A673 (cell line): ENCODE data around the gene CELF5. TPM values are rescaled to one million over a fixed set of nuclear protein-coding genes. Genes with fewer than 3 reads are reported as not detected.

ENCODE experiments used
- BruUV-seq: library from RNA; stranded (reverse); fragments of 400-500 nt; replicated peaks from 2 replicates; lab custom pipeline; 2021; lab: Mats Ljungman, UMichigan
- CTCF ChIA-PET: fragments of 300-600 bp; sonication (Branson Sonifier 250); formaldehyde crosslinking; loops from one replicate; lab custom pipeline; 2022; ENCODE audit warnings: antibody characterized with exemption; lab: Charles Lee
- POLR2A ChIA-PET: fragments of 300-600 bp; sonication (Branson Sonifier 250); formaldehyde crosslinking; loops from one replicate; lab custom pipeline; 2022; ENCODE audit warnings: antibody characterized with exemption; ENCODE audit not compliant: low non-redundant PET; lab: Charles Lee
- DNase-seq: peaks from one replicate; pipeline ENCODE4 v3.0.0-alpha.2; 2015; ENCODE audit warnings: low spot score
- H3K27ac ChIP-seq: fragments of 200-600 bp; sonication (generic); 2 replicates; pipeline ENCODE4 v1.5.1; 2016; ENCODE audit warnings: mixed run types, low read depth, mild to moderate bottlenecking, mixed read lengths, antibody characterized with exemption, low read length; ENCODE audit not compliant: poor library complexity, severe bottlenecking
- H3K27me3 ChIP-seq: fragments of 200-600 bp; sonication (generic); replicated peaks from 2 replicates; pipeline ENCODE4 v1.6.1; 2017; ENCODE audit warnings: mixed run types, low read depth, mild to moderate bottlenecking, mixed read lengths, antibody characterized with exemption, low read length; ENCODE audit not compliant: insufficient read depth, poor library complexity
- H3K36me3 ChIP-seq: fragments of 200-600 bp; sonication (generic); 2 replicates; pipeline ENCODE4 v1.6.1; 2016; ENCODE audit warnings: mixed run types, mild to moderate bottlenecking, mixed read lengths, antibody characterized with exemption, low read length; ENCODE audit not compliant: insufficient read depth, poor library complexity, severe bottlenecking
- H3K4me1 ChIP-seq: fragments of 200-600 bp; sonication (generic); 2 replicates; pipeline ENCODE4 v1.6.1; 2017; ENCODE audit warnings: mixed run types, mild to moderate bottlenecking, mixed read lengths, antibody characterized with exemption, low read length; ENCODE audit not compliant: insufficient read depth, poor library complexity, severe bottlenecking
- H3K4me3 ChIP-seq: fragments of 200-600 bp; sonication (generic); 2 replicates; pipeline ENCODE4 v1.5.1; 2016; ENCODE audit warnings: low read depth, mixed run types, mild to moderate bottlenecking, mixed read lengths, low read length; ENCODE audit not compliant: poor library complexity, severe bottlenecking
- H3K9me3 ChIP-seq: fragments of 200-600 bp; sonication (generic); 2 replicates; pipeline ENCODE4 v1.6.1; 2016; ENCODE audit warnings: mixed run types, low read depth, mild to moderate bottlenecking, mixed read lengths, antibody characterized with exemption, low read length; ENCODE audit not compliant: poor library complexity, severe bottlenecking
- EZH2 ChIP-seq: fragments of 200-600 bp; sonication (generic); IDR thresholded peaks from 2 replicates; pipeline ENCODE4 v1.6.1; 2017; ENCODE audit warnings: borderline replicate concordance, low read depth, mild to moderate bottlenecking, mixed read lengths, antibody characterized with exemption, low read length; ENCODE audit not compliant: poor library complexity, severe bottlenecking
- intact Hi-C: fragments of 100-400 bp; cut with micrococcal nuclease; formaldehyde crosslinking; loops from one replicate; pipeline ENCODE4 v1.10.0; 2022; ENCODE audit not compliant: unreplicated experiment
- total RNA-seq: library from RNA; stranded (reverse); gene quantifications from 2 replicates; pipeline ENCODE4 v1.2.3, GENCODE V29; 2021
- TF ChIP-seq, protein P1 (sequence below): fragments of 300-800, 200-600 bp; sonication (generic); conservative IDR thresholded peaks from 2 replicates; pipeline ENCODE4 v1.5.1; 2017; ENCODE audit warnings: low read depth, mild to moderate bottlenecking, antibody characterized with exemption, low read length, moderate library complexity, mixed read lengths

CELF5 gene
- total RNA-seq, 1 experiment from 2014 or later = 3.7 TPM

DNA sequence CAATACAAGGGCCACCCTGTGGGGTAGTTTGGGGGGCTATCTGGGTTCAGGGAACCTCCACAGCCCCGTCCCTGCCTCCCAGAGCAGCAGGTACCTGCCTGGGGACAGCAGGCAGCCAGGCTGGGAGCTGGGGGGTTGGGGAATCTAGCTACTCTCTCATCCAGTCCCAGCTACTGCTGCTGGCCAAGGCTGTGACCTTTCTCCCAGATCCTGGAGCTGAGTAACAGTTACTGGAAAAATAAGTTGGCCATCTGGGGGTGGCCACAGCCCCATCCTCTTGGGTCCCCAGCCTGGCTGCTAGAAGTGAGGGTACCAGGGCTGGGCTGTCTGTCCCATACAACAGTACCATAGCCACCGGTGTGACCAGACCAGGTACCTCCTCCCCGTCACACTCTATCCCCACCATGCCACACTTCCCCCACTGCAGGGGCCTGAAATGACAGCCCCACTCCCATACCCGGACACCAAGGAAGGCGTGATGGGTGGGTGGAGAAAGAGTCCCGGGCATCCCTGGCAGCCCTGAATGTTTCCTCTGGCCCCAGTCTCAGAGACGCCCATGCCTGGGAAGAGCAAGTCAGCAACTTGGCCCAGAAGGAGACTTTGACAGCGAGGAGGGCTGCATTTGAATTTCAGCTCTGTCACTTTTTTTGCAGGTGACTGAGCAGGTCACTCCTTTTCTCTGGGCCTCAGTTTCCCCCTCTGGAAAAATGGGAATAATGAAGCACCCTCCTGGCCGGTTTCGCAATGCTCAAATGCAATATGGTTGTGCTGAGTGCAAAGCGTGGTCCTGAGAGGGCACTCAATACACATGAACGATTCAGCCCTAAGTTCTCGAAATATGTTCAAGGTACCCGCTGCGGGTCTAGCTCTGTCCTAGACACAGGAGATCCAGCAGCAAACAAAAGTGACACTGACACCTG, 111.2 kb downstream of the CELF5 start:
- no TSS peak for BruUV-seq
- CTCF ChIA-PET = interaction anchor here (1.1 kb wide), 1 partner anchor 31 kb away, joined by 3 read pairs; no protein-coding TSS in a partner anchor

DNA sequence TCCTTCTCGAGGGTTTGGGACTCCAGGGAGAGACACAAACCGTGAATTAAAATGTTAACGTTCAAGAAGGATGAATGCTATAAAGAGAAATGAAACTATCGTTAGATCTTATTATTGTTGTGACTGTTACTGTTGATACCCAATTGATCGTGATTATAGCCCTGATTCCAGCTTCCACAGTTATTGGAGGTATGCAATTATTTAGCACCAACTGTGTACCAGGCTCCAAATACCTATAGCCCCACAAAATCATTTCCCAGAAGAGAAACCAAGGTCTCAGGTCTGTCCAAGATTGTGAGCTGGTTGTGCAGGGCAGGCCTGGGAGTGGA, 111.9 kb downstream of the CELF5 start:
- ChIA-PET CTCF (no interaction called here), POLR2A (no interaction called here)
- peaks cover 8% of the 10 kb centered on the region for H3K4me1 ChIP-seq
- no peak for DNase-seq
- H3K9me3 ChIP-seq = no peaks in the 10 kb centered on the region
- intact Hi-C loops = no loop called here
- H3K36me3 ChIP-seq = no peaks in the 10 kb centered on the region
- no peak overlapping the region for H3K27ac ChIP-seq
- no peak for TF ChIP-seq EZH2
- TF ChIP-seq, protein P1, sequence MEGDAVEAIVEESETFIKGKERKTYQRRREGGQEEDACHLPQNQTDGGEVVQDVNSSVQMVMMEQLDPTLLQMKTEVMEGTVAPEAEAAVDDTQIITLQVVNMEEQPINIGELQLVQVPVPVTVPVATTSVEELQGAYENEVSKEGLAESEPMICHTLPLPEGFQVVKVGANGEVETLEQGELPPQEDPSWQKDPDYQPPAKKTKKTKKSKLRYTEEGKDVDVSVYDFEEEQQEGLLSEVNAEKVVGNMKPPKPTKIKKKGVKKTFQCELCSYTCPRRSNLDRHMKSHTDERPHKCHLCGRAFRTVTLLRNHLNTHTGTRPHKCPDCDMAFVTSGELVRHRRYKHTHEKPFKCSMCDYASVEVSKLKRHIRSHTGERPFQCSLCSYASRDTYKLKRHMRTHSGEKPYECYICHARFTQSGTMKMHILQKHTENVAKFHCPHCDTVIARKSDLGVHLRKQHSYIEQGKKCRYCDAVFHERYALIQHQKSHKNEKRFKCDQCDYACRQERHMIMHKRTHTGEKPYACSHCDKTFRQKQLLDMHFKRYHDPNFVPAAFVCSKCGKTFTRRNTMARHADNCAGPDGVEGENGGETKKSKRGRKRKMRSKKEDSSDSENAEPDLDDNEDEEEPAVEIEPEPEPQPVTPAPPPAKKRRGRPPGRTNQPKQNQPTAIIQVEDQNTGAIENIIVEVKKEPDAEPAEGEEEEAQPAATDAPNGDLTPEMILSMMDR = no peak
- peaks cover 9% of the 10 kb centered on the region for H3K27me3 ChIP-seq
- BruUV-seq = no TSS peak
- H3K4me3 ChIP-seq = no peak overlapping the region

More for the DNA sequence above, 111.2 kb downstream of the CELF5 start:
- peaks cover 9% of the 10 kb centered on the region for H3K27me3 ChIP-seq
- H3K36me3 ChIP-seq = no peaks in the 10 kb centered on the region
- peaks cover 8% of the 10 kb centered on the region for H3K4me1 ChIP-seq
- POLR2A ChIA-PET = no interaction called here
- TF ChIP-seq, protein P1 = no peak
- no peak for TF ChIP-seq EZH2
- no peak overlapping the region for H3K4me3 ChIP-seq
- intact Hi-C loops = no loop called here
- H3K27ac ChIP-seq = no peak overlapping the region
- H3K9me3 ChIP-seq = no peaks in the 10 kb centered on the region
- DNase-seq = no peak

DNA sequence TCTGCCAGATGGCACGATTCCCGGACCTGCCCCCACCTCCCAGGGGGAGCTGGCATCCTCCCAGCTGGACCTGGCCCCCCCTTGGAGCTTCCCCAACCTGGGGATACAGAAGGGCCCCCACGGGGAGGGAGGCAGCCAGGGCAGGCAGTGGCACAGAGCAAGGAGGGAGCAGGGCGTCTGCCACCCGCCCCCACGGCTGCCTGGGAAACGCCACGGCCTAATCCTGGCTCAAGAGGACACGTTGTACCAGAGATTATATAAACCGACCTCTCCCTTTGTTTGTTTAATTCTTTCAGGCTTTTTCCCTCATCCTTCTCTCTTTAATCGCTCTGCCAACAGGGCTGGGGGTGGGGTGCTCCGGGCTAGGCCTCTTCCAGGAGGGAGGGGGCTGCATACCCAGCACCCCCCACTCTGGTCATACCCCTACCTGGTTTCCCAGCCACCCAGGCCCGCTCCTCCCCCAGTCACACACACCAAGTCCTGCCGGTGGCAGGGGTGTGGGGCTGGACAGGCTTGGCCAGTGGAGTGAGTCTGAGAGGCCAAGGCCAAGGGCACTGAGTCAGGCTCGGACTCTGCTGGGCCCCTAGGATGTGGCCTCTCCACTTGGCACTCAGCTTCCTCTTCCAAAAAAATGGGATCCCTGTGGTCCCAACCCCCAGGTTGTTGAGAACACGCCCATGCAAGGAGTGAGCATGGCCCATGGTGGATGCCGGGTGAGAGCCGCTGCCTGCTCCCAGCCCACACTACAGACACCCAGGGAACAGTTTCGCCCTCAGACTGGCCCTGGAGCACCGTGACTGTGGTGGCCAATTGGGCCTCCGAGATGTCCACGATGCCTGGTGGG, 112.4 kb downstream of the CELF5 start:
- no peaks in the 10 kb centered on the region for H3K9me3 ChIP-seq
- peaks cover 8% of the 10 kb centered on the region for H3K4me1 ChIP-seq
- H3K36me3 ChIP-seq = no peaks in the 10 kb centered on the region
- no peak for DNase-seq
- BruUV-seq = no TSS peak
- intact Hi-C loops = no loop called here
- peaks cover 9% of the 10 kb centered on the region for H3K27me3 ChIP-seq
- ChIA-PET CTCF (no interaction called here), POLR2A (no interaction called here)
- TF ChIP-seq, protein P1 = no peak
- no peak for TF ChIP-seq EZH2
- H3K4me3 ChIP-seq = no peak overlapping the region
- H3K27ac ChIP-seq = no peak overlapping the region
